ENCODE data around the gene MRPL34. TPM values are rescaled to one million over a fixed set of nuclear protein-coding genes. Genes with fewer than 3 reads are reported as not detected.

The MRPL34 gene
- total RNA-seq, 4 donors from 2014 or later, result 42.7 to 89.5 (median 73.1) TPM

DNA sequence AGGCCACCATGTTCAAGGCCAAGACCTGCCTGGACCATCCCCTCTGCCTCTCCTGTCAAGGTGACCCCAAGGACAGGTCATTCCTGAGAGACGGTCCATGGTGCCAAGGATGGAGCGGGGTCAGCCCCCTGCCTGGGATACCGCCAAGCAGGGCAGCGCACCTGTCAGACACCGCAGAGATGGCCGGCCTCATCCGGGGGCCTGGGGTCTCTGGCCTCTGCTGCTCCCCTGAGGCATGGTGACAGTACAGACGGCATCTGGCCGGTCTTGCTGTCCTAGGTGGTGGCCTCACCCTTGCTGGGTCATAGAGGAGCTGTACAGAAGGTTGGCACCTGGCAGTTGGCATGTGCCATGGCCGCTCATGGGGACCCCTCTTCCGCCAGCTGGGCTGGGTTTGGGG lies 14.8 kb downstream of the MRPL34 start:
- H3K9me3 ChIP-seq, result no peaks in the 10 kb centered on the region
- no peak for DNase-seq (ENCODE audit: low spot score in 2 of 2)
- 100% methylated on average over 1 of the region's 11 CpGs for WGBS
- H3K27me3 ChIP-seq, result no peaks in the 10 kb centered on the region
- no peak overlapping the region for H3K4me3 ChIP-seq
- TF ChIP-seq, protein P1, sequence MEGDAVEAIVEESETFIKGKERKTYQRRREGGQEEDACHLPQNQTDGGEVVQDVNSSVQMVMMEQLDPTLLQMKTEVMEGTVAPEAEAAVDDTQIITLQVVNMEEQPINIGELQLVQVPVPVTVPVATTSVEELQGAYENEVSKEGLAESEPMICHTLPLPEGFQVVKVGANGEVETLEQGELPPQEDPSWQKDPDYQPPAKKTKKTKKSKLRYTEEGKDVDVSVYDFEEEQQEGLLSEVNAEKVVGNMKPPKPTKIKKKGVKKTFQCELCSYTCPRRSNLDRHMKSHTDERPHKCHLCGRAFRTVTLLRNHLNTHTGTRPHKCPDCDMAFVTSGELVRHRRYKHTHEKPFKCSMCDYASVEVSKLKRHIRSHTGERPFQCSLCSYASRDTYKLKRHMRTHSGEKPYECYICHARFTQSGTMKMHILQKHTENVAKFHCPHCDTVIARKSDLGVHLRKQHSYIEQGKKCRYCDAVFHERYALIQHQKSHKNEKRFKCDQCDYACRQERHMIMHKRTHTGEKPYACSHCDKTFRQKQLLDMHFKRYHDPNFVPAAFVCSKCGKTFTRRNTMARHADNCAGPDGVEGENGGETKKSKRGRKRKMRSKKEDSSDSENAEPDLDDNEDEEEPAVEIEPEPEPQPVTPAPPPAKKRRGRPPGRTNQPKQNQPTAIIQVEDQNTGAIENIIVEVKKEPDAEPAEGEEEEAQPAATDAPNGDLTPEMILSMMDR (IDR thresholded peaks at IDR 0.05), result no peak
- TF ChIP-seq POLR2AphosphoS5 (IDR thresholded peaks at IDR 0.05) (no peak), POLR2A (IDR thresholded peaks at IDR 0.05) (no peak), EP300 (IDR thresholded peaks at IDR 0.05) (no peak)
- peaks cover 12% of the 10 kb centered on the region for H3K4me1 ChIP-seq
- no peak overlapping the region for H3K27ac ChIP-seq
- H3K36me3 ChIP-seq, result peaks cover 51% of the 10 kb centered on the region

DNA sequence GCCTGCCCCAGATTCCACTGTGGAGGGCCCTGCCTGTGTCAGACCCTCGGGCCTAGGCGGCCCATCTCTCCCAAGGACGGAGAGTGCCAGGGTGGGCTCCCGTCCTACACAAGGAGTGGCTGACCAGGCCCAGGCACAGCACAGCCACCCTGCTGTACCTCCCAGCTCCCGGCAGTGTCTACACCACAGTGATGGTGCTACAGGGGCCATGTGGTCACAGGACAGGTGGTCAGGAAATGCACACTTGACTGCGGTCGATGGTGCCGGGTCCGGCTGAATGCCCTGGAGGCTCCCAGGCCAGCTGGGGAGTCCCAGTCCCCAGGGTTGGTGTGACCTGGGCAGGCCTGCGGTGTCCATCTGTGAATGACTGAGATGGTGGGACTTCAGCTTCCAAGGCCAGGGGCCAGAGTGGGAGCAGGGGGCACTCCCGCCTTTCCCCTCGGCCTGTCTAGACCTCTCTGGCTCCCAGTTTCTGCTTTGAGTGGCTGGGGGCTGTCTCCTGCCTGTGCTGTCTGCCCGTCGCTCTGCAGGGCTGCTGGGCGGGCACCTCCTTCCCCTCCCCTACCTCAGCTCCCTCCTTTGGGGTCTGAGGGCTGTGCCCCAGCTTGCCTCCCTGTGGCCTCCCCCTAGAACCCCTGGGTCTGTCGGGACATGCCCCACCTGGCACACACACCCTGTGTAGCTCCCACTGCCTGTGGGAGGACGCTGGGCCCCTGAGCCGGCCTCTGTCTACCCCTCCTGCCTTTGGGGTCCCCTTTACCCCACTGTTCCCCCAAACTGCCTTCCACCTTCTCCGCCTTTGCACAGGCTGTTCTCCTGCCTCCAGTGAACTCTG lies 16.2 kb downstream of the MRPL34 start:
- Histone ChIP-seq H3K36me3 (peaks cover 41% of the 10 kb centered on the region), H3K27ac (no peak overlapping the region)
- WGBS, result 83% methylated on average over 10 of the region's 19 CpGs

DNA sequence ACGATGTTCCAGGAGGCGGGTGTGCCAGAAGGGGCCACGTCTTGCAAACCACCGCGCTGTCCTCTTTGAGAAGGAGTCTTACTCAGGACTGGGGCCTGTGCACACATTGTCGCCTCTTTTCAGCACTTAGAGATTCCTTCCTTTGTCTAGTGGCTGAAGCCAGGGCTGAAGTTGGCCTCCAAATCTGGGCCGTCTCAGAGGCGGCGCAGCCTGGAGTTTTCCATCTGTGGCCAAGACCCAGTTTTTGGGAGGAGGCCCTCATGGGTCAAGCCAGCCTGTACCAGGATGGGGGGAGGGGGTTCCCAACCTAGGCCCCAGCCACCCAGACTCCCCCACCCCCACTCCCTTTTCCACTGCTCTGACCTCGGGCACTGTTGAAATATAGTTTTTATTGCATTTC lies 17.2 kb downstream of the MRPL34 start:
- H3K4me1 ChIP-seq, result peaks cover 29% of the 10 kb centered on the region
- no peak for TF ChIP-seq POLR2AphosphoS5 (IDR thresholded peaks at IDR 0.05)
- TF ChIP-seq POLR2A (IDR thresholded peaks at IDR 0.05), result no peak
- TF ChIP-seq, protein P1 (IDR thresholded peaks at IDR 0.05), result no peak
- TF ChIP-seq EP300 (IDR thresholded peaks at IDR 0.05), result no peak
- H3K36me3 ChIP-seq, result peaks cover 41% of the 10 kb centered on the region
- DNase-seq (ENCODE audit: low spot score in 2 of 2), result no peak
- H3K9me3 ChIP-seq, result no peaks in the 10 kb centered on the region
- H3K4me3 ChIP-seq, result no peak overlapping the region
- no peaks in the 10 kb centered on the region for H3K27me3 ChIP-seq
- H3K27ac ChIP-seq, result no peak overlapping the region
- WGBS, result 58% methylated on average over 8 of the region's 10 CpGs

More for the DNA sequence above, 16.2 kb downstream of the MRPL34 start:
- H3K9me3 ChIP-seq, result no peaks in the 10 kb centered on the region
- no peak for TF ChIP-seq POLR2AphosphoS5 (IDR thresholded peaks at IDR 0.05)
- no peak for TF ChIP-seq POLR2A (IDR thresholded peaks at IDR 0.05)
- TF ChIP-seq, protein P1 (IDR thresholded peaks at IDR 0.05), result no peak
- TF ChIP-seq EP300 (IDR thresholded peaks at IDR 0.05), result no peak
- DNase-seq (ENCODE audit: low spot score in 2 of 2), result no peak
- H3K27me3 ChIP-seq, result no peaks in the 10 kb centered on the region
- peaks cover 22% of the 10 kb centered on the region for H3K4me1 ChIP-seq
- H3K4me3 ChIP-seq, result no peak overlapping the region

GRCh38 chr19:17323300-17323963 lies 17.8 kb downstream of the MRPL34 start:
- no peaks in the 10 kb centered on the region for H3K27me3 ChIP-seq
- DNase-seq (ENCODE audit: low spot score in 2 of 2), result no peak
- H3K9me3 ChIP-seq, result no peaks in the 10 kb centered on the region
- 25% methylated on average over 13 of the region's 56 CpGs for WGBS
- H3K4me3 ChIP-seq, result peak overlapping the region; percentile 26
- H3K27ac ChIP-seq, result no peak overlapping the region
- TF ChIP-seq EP300 (IDR thresholded peaks at IDR 0.05) (no peak), POLR2A (IDR thresholded peaks at IDR 0.05) (no peak), POLR2AphosphoS5 (IDR thresholded peaks at IDR 0.05) (no peak)
- TF ChIP-seq, protein P1 (IDR thresholded peaks at IDR 0.05), result no peak
- peaks cover 35% of the 10 kb centered on the region for H3K4me1 ChIP-seq
- peaks cover 40% of the 10 kb centered on the region for H3K36me3 ChIP-seq

DNA sequence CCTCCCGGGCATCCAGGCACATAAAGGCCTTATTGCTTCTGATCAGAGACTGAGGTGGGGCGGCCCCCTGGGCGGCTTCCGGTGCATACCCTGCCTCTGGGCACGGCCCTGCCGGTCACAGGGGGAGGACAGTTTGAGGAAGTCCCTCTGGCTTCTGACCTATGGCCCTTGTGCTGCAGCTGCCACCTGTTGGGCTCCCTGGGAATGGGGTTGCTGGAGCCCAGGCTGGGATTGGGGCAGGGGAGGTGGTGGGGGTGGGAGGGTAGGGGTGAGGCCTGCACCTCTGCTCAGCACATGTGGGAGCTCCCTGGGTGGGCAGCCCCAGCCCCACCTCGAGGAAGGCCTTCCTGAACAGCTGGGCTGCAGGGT lies 18.3 kb downstream of the MRPL34 start:
- TF ChIP-seq, protein P1 (IDR thresholded peaks at IDR 0.05), result no peak
- WGBS, result 27% methylated on average over 3 of the region's 7 CpGs
- no peak overlapping the region for H3K27ac ChIP-seq
- H3K4me1 ChIP-seq, result peaks cover 40% of the 10 kb centered on the region
- H3K27me3 ChIP-seq, result no peaks in the 10 kb centered on the region
- peaks cover 35% of the 10 kb centered on the region for H3K36me3 ChIP-seq
- peak overlapping the region; percentile 26 for H3K4me3 ChIP-seq
- no peaks in the 10 kb centered on the region for H3K9me3 ChIP-seq
- DNase-seq (ENCODE audit: low spot score in 2 of 2), result peak in 1 of 2 donors; percentile 64
